ENCODE data around the gene MLF2. TPM values are rescaled to one million over a fixed set of nuclear protein-coding genes. Genes with fewer than 3 reads are reported as not detected.
"Not testable (repeated sequence)": the region's sequence is repeated elsewhere in the genome, so short reads cannot be mapped to it uniquely, and the experiment has no call there.

The MLF2 gene
- total RNA-seq, 1 donor from 2014 or later, result 108 TPM

GRCh38 chr12:6751767-6752166 lies 1.2 kb downstream of the MLF2 start:
- H3K36me3 ChIP-seq, result peaks cover 52% of the 10 kb centered on the region
- intact Hi-C loops (cut with DNase I), result no loop called here
- peaks cover 21% of the 10 kb centered on the region for H3K4me1 ChIP-seq
- TF ChIP-seq CTCF (IDR thresholded peaks at IDR 0.05), result no peak
- peak overlapping the region; percentile 96 for H3K27ac ChIP-seq
- H3K9me3 ChIP-seq, result no peaks in the 10 kb centered on the region
- peak overlapping the region; percentile 97 for H3K4me3 ChIP-seq
- ATAC-seq (no peak), DNase-seq (no peak)
- no peaks in the 10 kb centered on the region for H3K27me3 ChIP-seq (ENCODE audit: low read depth)

GRCh38 chr12:6750506-6750905 lies 2.4 kb downstream of the MLF2 start:
- Histone ChIP-seq H3K4me1 (peaks cover 21% of the 10 kb centered on the region), H3K36me3 (peaks cover 60% of the 10 kb centered on the region), H3K4me3 (no peak overlapping the region), H3K27me3 (ENCODE audit: low read depth) (no peaks in the 10 kb centered on the region), H3K27ac (no peak overlapping the region), H3K9me3 (no peaks in the 10 kb centered on the region)
- DNase-seq, result no peak
- intact Hi-C loops (cut with DNase I), result no loop called here
- no peak for ATAC-seq
- no peak for TF ChIP-seq CTCF (IDR thresholded peaks at IDR 0.05)

GRCh38 chr12:6748761-6749160 lies 4.2 kb downstream of the MLF2 start:
- ATAC-seq, result no peak
- no peak overlapping the region for H3K4me3 ChIP-seq
- no peaks in the 10 kb centered on the region for H3K27me3 ChIP-seq (ENCODE audit: low read depth)
- no peaks in the 10 kb centered on the region for H3K9me3 ChIP-seq
- no peak overlapping the region for H3K27ac ChIP-seq
- intact Hi-C loops (cut with DNase I), result no loop called here
- H3K4me1 ChIP-seq, result peaks cover 15% of the 10 kb centered on the region
- no peak for TF ChIP-seq CTCF (IDR thresholded peaks at IDR 0.05)
- peaks cover 60% of the 10 kb centered on the region for H3K36me3 ChIP-seq
- no peak for DNase-seq

GRCh38 chr12:6747216-6747615 lies 5.7 kb downstream of the MLF2 start:
- H3K36me3 ChIP-seq, result peaks cover 60% of the 10 kb centered on the region
- DNase-seq, result no peak

GRCh38 chr12:6745741-6746525 lies 7.0 kb downstream of the MLF2 start:
- Histone ChIP-seq H3K4me3 (no peak overlapping the region), H3K27ac (peak overlapping the region; percentile 54), H3K9me3 (no peaks in the 10 kb centered on the region), H3K4me1 (no peaks in the 10 kb centered on the region), H3K27me3 (ENCODE audit: low read depth) (no peaks in the 10 kb centered on the region), H3K36me3 (peaks cover 49% of the 10 kb centered on the region)
- peak; percentile 60 for DNase-seq
- TF ChIP-seq CTCF (IDR thresholded peaks at IDR 0.05), result no peak
- ATAC-seq, result peak; percentile 69 to 78
- intact Hi-C loops (cut with DNase I), result no loop called here

More at GRCh38 chr12:6747216-6747615, 5.7 kb downstream of the MLF2 start:
- Histone ChIP-seq H3K4me3 (no peak overlapping the region), H3K4me1 (peaks cover 12% of the 10 kb centered on the region), H3K27me3 (ENCODE audit: low read depth) (no peaks in the 10 kb centered on the region), H3K27ac (no peak overlapping the region), H3K9me3 (no peaks in the 10 kb centered on the region)
- TF ChIP-seq CTCF (IDR thresholded peaks at IDR 0.05), result no peak
- no peak for ATAC-seq
- intact Hi-C loops (cut with DNase I), result no loop called here

GRCh38 chr12:6743300-6743699 lies 9.6 kb downstream of the MLF2 start:
- H3K27me3 ChIP-seq (ENCODE audit: low read depth); H3K27ac ChIP-seq; intact Hi-C loops (cut with DNase I); H3K4me3 ChIP-seq; H3K9me3 ChIP-seq; DNase-seq; H3K4me1 ChIP-seq; ATAC-seq: not testable (repeated sequence)
- H3K36me3 ChIP-seq, result peaks cover 23% of the 10 kb centered on the region

Data from lower lobe of right lung (tissue), 2 donors.